Fibroblast of skin of left quadriceps (primary cell): ENCODE results near the gene VPS26B.
"Not testable (repeated sequence)": the region's sequence is repeated elsewhere in the genome, so short reads cannot be mapped to it uniquely, and the experiment has no call there.

Experiments used
- DNase-seq, 2 experiments: peaks; one replicate each; pipeline ENCODE4 v3.0.0-alpha.2; 2013; ENCODE audit warnings: low read depth in 2 of 2

The VPS26B gene

DNA sequence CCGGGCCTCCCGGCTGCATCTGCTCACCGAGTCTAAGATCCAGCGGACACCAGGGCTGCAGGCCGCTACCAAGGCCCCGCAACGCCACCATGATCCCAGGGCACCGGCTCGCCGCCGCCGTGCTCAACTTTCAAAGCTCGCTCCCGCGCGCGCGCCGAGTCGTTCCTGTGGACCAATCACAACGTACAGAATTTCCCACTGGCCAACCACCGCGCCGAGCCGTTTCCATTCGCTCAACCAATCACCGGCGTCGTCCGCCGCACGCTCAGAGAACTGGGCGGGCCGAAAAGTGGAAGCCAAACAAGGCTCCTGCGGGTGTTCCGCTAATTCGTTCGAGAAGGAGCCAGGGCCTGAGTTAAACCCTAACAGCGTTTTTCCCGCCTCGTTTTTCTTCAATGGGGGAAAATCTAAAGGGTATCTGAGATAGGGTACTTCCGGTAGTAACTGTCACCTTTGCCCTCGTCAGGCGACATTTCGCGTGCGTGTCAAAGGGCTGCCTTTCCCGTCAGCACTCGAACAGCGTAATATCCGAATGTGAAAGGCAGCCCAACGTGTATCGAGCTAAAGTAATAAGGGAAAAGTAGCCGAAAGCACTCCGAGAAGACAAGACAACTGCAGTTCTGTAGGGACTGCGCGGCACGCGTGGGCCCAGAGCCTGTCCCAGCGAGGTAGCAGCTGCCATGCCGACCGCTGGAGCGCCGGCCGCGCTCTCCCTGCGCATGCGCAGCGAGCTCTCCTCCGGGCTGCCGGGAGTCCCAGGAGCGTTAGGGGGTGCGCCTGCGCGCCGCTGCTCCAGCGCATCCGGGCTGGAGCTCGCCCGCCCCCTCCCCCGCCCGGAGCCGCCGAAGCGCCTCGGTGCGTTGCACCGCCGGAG is at the start of gene VPS26B, which contains the start of gene NCAPD3:
TSS of gene VPS26B (plus strand) at position 836 of the 874 bp plus-strand sequence. CDS start 452 bp downstream, outside the sequence.
TSS of gene NCAPD3 (minus strand) at position 132 of the 874 bp plus-strand sequence. CDS start at position 91, 41 bp downstream.
- peak; percentile 90 to 91 for DNase-seq

- no peak for DNase-seq
These were observed 48.2 kb upstream of the VPS26B start for GRCh38 chr11:134176284-134176683.

GRCh38 chr11:134178032-134178674 is 46.3 kb upstream of the VPS26B start:
- DNase-seq = no peak

GRCh38 chr11:134181707-134182106 is 42.8 kb upstream of the VPS26B start:
- DNase-seq = peak; percentile 5 to 11

GRCh38 chr11:134188092-134188491 is 36.4 kb upstream of the VPS26B start:
- not testable (repeated sequence) for DNase-seq

DNA sequence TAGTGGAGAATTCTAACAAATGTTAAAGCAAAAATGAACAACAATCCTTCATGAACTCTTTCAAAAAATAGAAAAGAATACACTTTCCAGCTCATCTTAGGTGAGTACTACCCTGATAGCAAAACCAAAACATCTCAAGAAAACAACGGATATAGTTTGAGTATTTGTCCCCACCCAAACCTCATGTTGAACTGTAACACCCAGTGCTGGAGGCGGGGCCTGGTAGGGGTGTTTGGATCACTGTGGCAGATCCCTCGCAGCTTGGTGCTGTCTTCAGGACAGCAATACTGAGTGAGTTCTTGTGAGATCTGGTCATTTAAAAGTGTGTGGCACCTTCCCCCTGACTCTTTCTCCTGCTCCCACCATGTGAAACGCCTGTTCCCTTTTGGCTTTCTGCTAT is 27.7 kb upstream of the VPS26B start:
- DNase-seq = no peak

DNA sequence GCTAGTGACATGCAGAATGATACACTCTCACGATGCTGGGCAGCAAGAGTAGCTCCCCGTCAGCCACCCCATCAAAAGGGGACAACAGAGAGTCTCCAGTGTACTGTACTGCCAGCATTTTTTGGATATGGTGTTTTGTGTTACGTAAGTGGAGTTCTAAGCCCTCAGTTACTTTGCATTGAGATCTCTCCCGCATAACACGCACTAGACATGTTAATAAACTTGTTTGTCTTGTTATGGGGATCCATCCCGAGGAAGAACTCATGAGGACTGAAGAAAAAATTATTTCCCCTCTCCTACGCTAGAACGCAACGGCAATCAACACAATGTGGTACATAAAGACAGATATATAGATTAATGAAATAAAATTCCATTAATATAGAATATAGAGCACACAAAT is 24.9 kb upstream of the VPS26B start:
- DNase-seq = no peak

DNA sequence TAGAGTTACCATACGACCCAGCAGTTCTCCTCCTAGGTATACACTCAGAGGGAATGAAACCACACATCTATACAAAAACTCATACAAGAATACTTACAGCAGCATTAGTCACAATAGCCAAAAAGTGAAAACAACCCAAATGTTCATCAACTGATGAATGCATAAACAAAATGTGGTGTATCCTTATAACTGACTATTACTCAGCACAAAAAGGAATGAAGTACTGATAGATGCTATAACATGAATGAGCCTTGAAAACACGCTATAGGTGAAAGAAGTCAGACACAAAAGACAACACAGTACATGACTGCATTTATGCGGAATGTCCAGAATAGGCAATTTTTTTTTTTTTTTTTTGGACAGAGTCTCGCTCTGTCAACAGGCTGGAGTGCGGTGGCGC is 23.8 kb upstream of the VPS26B start:
- DNase-seq = no peak

GRCh38 chr11:134202661-134203060 is 21.8 kb upstream of the VPS26B start:
- no peak for DNase-seq

GRCh38 chr11:134205729-134206128 is 18.7 kb upstream of the VPS26B start:
- DNase-seq = no peak

DNA sequence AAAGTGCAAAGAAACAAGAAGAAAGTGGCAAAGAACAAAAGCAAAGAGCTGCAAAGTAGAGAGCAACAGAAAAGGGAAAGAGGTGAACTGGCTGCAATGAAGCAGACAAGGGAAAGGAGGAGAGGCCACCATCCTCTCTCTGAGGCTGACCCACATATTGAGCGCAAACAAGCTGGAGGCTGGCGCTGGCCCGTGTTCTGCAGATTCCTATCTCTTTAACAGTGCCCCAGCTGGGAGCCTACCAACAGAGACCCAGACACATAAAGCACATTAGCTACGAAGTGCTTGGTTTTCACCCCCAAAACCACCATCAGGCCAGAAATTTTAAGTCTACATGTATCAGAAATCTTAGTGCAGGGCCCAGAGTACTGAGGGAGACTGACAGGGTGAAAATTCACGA is 18.3 kb upstream of the VPS26B start:
- no peak for DNase-seq

DNA sequence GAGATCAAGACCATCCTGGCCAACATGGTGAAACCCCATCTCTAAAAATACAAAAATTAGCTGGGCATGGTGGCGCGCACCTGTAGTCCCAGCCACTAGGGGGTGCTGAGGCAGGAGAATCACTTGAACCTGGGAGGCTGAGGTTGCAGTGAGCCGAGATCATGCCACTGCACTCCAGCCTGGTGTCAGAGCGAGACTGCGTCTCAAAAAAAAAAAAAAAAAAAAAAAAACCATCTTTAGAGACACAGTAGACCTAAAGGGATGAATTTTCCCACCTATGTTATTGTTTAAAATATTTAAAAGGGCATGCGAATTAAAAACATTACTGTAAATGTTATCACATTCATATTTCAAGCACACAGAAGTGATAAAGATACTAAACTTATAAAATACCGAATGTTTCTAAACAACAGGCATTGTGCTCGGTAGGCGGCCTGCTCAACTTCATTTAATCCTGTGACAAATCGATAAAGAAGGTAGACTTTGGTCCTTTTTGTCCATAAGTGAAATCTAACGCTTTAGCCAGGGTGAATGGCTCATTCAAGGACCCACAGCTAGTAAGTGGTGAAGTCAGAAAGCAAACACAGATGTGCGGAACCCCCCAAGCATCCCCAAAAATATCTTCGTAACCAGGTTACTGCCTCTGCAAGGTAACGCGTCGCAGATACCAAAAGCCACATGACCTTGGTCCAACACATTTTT is 16.8 kb upstream of the VPS26B start:
- no peak for DNase-seq

DNA sequence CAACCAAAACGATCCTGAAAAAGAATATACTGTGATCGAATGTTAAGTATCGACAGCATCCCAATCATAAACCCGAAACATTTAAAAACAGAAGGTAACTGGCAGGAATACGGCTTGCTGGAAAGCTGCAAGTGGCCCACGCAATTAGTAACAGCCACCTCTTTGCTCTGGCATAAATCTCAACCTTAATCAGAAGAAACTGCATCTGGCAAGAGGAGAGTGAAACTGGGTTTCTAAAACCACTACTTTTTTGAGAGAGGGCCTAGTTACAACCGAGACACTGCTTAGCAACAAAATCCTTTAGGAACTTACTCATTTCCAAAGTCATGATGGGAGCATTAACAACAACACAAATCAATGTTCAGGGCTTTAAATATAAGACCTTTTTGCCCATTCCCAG is 8.6 kb upstream of the VPS26B start:
- no peak for DNase-seq

DNA sequence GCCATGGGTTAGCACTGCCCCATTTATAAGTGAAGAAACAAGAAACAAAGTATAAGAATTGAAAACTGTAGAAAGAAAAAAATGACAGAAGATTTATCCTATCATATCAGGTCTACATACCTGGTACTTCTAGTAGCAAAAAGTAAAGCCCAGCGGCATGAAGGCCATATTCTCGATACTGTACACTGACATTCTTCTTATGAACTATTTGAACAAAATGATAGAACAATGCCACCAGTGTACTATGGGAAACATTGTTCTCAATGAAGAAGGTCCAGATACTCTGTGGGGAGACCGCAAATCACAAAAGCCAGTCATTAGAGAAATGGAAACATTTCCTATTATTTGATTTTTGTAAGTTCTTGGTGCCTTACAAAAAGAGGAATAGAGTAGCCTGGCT is 7.7 kb upstream of the VPS26B start:
- no peak for DNase-seq

GRCh38 chr11:134223121-134223520 is 1.4 kb upstream of the VPS26B start:
- no peak for DNase-seq

- no peak for DNase-seq
These were observed 516 bp downstream of the VPS26B start for GRCh38 chr11:134224710-134225664.

- DNase-seq = no peak
These were observed 2.4 kb downstream of the VPS26B start for GRCh38 chr11:134226806-134227325.

GRCh38 chr11:134228625-134229024 is 4.2 kb downstream of the VPS26B start:
- DNase-seq = peak; percentile 36 to 47

DNA sequence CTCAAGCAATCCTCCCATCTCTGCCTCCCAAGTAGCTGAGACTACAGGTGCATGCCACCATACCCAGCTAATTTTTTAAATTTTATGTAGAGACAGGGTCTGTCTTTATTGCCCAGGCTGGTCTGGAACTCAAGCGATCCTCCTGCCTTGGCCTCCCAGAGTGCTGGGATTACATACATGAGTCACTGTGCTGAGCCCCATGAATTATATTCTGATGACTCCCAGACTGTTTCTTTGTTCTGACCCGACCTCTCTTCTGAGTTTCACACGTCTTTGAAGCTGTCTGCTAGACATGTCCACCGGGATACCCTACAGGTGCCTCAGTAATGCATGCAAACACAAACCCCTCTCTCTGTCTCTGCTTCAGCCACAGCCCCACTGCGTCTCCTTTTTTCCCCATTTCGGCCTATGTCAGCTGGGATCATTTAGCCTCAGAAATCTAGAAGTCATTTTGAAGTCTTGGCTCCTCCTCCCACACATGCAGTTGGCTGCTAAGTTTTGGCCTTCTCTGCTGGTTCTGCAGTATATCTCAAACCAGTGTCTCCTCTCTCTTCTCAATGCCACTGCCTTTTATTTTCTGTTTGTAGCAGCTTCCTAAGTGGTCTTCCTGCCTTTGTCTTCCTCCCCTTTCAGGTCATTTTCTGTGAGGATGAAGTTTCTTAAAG is 4.8 kb downstream of the VPS26B start:
- DNase-seq = no peak

GRCh38 chr11:134230339-134230738 is 5.9 kb downstream of the VPS26B start:
- no peak for DNase-seq
